HG02840 (cell line): Measurements from ENCODE around the gene PTPN3.

Source experiments
- ATAC-seq: cut with Tn5 transposase; IDR thresholded peaks from one replicate; pipeline ENCODE4 v1.9.1; 2021; ENCODE audit warnings: mild to moderate bottlenecking, moderate library complexity, moderate number of reproducible peaks; ENCODE audit not compliant: unreplicated experiment, low FRiP score

The PTPN3 gene

DNA sequence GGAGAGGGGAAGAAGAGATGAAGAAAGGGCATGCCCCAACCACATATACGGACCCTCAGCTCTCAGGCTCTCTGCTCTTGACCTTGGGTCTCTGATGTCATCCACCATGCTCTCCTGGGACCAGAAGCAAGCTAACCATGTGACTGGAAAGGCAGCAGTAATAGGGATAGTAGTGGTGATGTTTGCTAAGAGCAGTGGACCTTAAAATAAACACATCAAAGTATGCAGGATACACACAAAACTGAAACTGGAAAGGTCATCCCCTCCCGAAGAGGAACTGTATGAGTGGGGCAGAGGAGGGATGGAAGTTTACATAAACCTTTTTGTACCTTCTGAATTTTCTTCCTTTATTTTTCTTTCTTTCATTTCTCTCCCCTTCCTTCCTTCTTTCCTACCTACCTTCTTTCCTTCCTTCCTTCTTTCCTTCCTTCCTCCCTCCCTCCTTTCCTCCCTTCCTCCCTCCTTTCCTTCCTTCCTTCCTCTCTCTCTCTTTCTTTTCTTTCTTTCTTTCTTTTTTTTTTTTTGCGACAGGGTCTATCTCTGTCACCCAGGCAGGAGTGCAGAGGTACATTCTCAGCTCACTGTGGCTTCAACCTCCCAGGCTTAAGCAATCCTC, 8.1 kb upstream of the PTPN3 start:
- no peak for ATAC-seq

DNA sequence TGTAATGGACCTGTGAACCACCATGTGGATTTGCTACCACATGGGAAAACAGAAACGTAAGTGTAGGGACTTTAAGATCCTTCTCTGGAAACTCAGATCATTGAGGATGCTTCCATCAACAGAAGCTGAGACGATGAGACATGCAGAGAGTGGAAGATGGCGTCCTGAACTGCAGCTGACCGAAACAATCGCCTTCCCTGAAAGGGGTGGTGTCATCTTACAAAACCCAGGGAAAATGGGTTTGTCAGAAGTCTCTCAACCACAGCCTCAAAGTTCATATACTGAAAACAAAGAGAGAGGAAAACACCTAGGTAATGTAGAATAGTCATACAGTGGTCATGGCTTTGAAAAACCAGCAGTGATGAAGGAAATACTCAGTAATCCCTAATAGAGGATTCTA, 6.6 kb upstream of the PTPN3 start:
- ATAC-seq, result no peak

DNA sequence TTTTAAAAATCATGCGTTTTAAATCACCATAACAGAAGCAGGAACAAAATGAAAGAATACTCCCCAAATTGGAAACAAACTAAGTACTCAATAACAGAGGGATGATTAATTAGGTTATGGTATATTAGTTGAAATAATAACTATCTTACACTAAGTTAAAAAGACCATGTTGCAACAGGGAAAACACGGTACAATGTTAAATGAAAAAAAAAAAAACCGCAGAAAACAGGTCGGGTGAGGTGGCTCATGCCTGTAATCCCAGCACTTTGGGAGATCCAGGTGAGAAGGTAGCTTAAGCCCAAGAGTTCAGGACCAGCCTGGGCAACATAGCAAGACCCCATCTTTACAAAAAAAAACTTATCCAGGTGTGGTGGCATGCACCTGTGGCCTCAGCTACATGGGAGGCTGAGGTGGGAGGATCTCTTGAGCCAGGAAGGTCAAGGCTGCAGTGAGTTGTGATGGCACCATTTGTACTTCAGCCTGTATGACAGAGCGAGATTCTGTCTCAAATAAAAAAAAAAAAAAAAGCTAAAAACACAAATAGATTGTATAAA, 2.4 kb upstream of the PTPN3 start:
- no peak for ATAC-seq

- no peak for ATAC-seq
Measured at GRCh38 chr9:109499631-109500410, 1.7 kb upstream of the PTPN3 start.

- ATAC-seq, result no peak
Measured at GRCh38 chr9:109499093-109499630, 1.1 kb upstream of the PTPN3 start.

GRCh38 chr9:109497226-109498153, 617 bp downstream of the PTPN3 start:
- ATAC-seq, result no peak

DNA sequence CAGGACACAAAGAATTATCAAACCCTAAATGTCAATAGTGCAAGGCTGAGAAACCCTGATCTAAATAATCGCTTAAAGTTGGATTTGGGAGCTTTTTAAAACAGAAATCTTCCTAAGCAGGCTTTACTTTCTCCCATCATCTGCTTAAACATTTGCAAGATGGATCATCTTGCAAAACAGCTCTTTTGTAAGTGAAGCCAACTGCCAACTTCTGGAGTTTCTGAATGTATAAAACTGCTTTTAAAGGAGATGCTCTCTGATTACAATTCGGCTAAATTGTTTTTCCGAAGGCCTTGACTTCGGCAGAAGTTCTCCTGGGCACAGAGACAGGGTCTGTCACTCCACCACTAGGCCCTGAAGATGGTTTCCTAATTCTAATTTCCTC, 1.3 kb downstream of the PTPN3 start:
- no peak for ATAC-seq

- ATAC-seq, result no peak
Measured at GRCh38 chr9:109496218-109496617, 1.9 kb downstream of the PTPN3 start.

- ATAC-seq, result no peak
Measured at GRCh38 chr9:109493648-109494047, 4.5 kb downstream of the PTPN3 start.

DNA sequence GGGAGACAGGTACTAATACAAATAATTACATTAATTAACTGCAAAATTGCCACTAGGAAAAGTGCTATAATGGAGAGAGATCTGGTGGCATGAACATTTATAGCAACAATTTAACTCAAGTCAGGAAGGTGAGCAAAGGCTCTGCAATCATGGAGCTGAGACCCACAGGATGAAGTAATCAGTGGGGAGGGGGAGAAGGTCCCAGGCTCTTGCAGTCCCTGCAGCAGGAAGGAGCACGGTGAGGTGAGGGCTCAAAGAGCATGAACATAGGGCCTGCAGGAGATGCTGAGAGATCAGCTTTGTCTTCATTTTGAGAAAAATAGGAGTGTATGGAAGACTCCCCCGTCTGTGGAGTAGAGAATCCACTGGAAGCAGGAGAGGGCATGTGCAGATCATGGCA, 6.5 kb downstream of the PTPN3 start:
- ATAC-seq, result no peak

GRCh38 chr9:109488791-109489492, 9.2 kb downstream of the PTPN3 start:
- no peak for ATAC-seq

DNA sequence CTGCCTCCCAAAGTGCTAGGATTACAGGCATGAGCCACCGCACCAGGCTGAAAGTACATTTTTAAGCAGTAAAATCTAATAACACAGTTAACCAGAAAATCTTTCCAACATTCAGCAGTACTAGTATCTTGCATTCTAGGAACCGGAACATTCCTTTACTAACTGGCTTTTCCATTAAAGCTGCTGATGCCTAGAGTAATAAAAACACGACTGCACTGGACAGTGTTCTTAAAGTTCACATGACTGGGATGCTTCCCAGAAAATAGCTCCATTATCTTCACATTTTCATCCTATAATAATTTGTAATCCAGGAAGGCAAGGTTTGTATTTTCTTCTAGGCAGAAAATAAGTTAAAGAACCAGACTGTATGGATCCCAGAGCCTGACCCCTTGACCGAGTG, 9.8 kb downstream of the PTPN3 start:
- ATAC-seq, result no peak

- ATAC-seq, result no peak
Measured at GRCh38 chr9:109487247-109487646, 10.9 kb downstream of the PTPN3 start.

DNA sequence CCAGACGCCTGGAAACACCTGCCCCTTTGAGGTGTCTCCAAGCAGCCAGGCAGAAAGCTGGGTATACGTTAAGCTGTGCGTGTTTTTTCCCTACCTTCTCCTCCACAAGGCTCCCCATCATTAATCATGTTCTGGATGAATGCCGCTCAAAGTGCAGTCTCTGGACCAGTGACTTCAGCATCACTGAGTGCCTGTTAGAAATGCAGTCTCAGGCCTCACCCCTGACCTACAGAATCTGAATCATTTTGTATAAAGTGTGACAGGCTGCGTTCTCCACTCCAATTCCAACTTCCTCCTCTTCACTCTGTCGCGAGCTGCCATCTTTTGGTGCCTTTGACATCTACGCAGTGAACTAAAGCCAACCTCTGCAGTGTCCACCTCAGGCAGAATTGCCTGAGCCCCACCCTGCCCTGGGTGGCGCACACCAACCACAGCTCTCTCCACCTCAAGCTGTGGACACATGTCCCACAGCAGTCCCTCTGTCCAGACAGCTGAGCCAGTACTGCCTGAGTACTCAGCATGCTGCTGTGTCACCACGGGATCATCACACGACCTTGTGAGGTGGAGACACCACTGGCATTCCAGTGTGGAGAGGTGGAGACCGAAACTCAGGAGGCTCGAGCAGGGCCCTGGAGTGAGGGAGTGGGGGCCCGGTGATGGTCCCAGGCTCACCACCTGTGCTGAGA, 14.2 kb downstream of the PTPN3 start:
- ATAC-seq, result no peak

GRCh38 chr9:109482391-109482916, 15.7 kb downstream of the PTPN3 start:
- no peak for ATAC-seq

DNA sequence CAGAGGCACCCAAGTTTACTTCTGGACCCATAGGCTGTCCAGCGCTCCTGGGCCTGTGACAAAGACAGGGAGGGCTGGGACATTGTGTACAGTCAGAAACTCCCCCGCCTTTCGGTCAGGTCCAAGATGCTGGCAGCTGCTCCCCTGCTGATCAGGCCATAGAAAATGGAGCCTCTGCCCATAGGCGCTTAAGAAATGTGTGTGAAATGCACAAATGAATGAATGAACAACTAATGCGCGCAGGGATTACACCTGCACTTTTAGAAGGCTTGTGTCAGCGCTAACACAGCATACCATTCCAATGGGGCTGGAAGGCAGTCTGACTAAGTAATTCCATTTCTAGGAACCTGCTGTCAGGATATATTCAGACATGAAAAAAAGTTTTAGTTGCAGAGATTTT, 16.3 kb downstream of the PTPN3 start:
- no peak for ATAC-seq

DNA sequence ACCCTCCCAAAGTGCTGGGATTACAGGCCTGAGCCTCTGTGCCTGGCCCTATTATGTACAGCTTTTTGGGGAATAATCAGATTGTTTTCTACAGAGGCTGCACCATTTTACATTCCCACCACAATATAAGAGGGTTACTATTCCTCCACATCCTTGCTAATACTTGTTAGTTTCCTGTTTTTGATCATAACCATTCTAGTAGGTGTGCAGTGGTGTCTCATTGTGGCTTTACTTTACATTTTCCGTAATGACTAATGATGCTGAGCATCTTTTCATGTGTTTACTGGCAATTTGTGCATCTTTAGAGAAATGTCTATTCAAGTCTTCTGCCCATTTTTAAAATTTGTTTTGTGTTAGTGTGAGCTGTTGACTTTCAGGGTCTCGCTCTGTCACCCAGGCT, 18.3 kb downstream of the PTPN3 start:
- ATAC-seq, result no peak

DNA sequence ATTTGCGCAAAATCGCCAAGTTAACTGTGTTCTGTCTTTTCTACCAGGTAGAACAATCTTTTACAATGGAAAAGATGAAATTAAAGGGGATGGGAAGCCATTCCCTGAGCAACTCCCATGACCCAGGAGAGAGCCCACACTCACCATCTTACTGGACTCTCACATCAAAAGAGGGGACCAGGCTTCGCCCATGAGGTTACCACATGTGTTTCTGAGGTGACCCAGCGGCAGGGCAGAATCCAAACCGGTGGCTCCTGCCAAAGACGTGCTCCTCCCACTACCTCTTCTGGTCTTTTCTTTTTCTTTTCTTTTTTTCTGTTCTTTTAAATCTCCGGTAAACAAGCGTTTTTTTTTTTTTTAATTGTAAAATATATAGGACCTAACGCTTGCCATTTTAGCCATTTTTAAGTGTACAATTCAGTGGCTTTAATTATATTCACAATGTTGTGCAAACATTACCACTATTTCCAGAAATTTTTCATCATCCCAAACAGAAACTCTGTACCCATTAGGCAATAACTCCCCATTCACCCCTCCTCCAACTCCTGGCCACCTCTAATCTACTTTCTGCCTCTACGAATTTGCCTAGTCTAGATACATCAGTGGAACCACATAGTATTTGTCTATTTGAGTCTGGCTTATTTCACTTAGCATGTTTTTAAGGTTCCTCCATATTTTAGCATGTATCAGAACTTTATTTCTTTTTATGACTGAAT, 19.3 kb downstream of the PTPN3 start:
- no peak for ATAC-seq
